SH-SY5Y (cell line): Measurements from ENCODE around the gene KL.

Source experiments
- GATA2 ChIP-seq: IDR thresholded peaks from 2 replicates; pipeline ENCODE4 v1.6.1; 2011; ENCODE audit warnings: mild to moderate bottlenecking, low read depth, low read length
- GATA3 ChIP-seq: IDR thresholded peaks from 2 replicates; pipeline ENCODE4 v1.6.1; 2011; ENCODE audit warnings: low read depth, mild to moderate bottlenecking, low read length, moderate library complexity

GRCh38 chr13:33110386-33110712, 94.1 kb downstream of the KL start:
- TF ChIP-seq GATA2: no peak
- TF ChIP-seq GATA3: no peak
